Panc1 (cell line): ENCODE results near the gene TPRX1. TPM values are rescaled to one million over a fixed set of nuclear protein-coding genes. Genes with fewer than 3 reads are reported as not detected.
"Not testable (repeated sequence)": the region's sequence is repeated elsewhere in the genome, so short reads cannot be mapped to it uniquely, and the experiment has no call there.

Experiments
- ATAC-seq: fragments of 200-7000 bp; cut with Tn5 transposase; 2 replicates; pipeline ENCODE4 v1.9.1; 2020; ENCODE audit warnings: mild to moderate bottlenecking, moderate library complexity
- BruUV-seq: library from RNA; stranded (reverse); fragments of 400-500 nt; replicated peaks from 2 replicates; lab custom pipeline; 2021; lab: Mats Ljungman, UMichigan
- CTCF ChIA-PET: fragments of 300-600 bp; sonication (Branson Sonifier 250); formaldehyde crosslinking; loops from one replicate; lab custom pipeline; 2022; ENCODE audit warnings: antibody characterized with exemption; lab: Charles Lee
- POLR2A ChIA-PET: fragments of 300-600 bp; sonication (Branson Sonifier 250); formaldehyde crosslinking; loops from one replicate; lab custom pipeline; 2022; ENCODE audit warnings: antibody characterized with exemption; lab: Charles Lee
- DNase-seq: peaks from one replicate; pipeline ENCODE4 v3.0.0-alpha.2; 2010; ENCODE audit warnings: low read depth, low spot score
- H3K27ac ChIP-seq: 2 replicates; pipeline ENCODE4 v1.5.1; 2011; ENCODE audit warnings: mild to moderate bottlenecking, low read length, inconsistent platforms
- H3K27me3 ChIP-seq: fragments of 200-500 bp; sonication (Bioruptor generic); 2 replicates; pipeline ENCODE4 v1.6.0; 2014; ENCODE audit warnings: low read length, inconsistent platforms; ENCODE audit not compliant: control insufficient read depth, insufficient read depth
- H3K36me3 ChIP-seq: fragments of 200-500 bp; sonication (Bioruptor generic); 2 replicates; pipeline ENCODE4 v1.5.1; 2014; ENCODE audit warnings: inconsistent platforms, mild to moderate bottlenecking, low read length, moderate library complexity; ENCODE audit not compliant: control insufficient read depth, insufficient read depth
- H3K4me1 ChIP-seq: 2 replicates; pipeline ENCODE4 v1.5.1; 2011; ENCODE audit warnings: inconsistent platforms, mild to moderate bottlenecking, low read length, moderate library complexity; ENCODE audit not compliant: control insufficient read depth, insufficient read depth
- H3K4me3 ChIP-seq, 2 experiments: 2 replicates each; pipeline ENCODE4 v1.5.1; 2011 to 2012; ENCODE audit warnings: low read depth in 2 of 2, low read length in 2 of 2, mild to moderate bottlenecking in 2 of 2, inconsistent platforms in 1 of 2, moderate library complexity in 1 of 2
- H3K9me3 ChIP-seq: fragments of 200-500 bp; sonication (Bioruptor generic); 2 replicates; pipeline ENCODE4 v1.5.1; 2014; ENCODE audit warnings: low read depth, mild to moderate bottlenecking, inconsistent platforms, low read length, moderate library complexity; ENCODE audit not compliant: control insufficient read depth, insufficient read depth
- POLR2AphosphoS5 ChIP-seq: IDR thresholded peaks from 2 replicates; pipeline ENCODE4 v1.6.1; 2012; ENCODE audit warnings: mild to moderate bottlenecking, low read depth, low read length, moderate library complexity
- SIN3A ChIP-seq: IDR thresholded peaks from 2 replicates; pipeline ENCODE4 v1.6.1; 2012; ENCODE audit warnings: low read depth, mild to moderate bottlenecking, low read length, moderate library complexity, borderline replicate concordance; ENCODE audit not compliant: insufficient read depth
- TCF7L2 ChIP-seq: IDR thresholded peaks from 2 replicates; pipeline ENCODE4 v1.6.1; 2011; ENCODE audit warnings: mild to moderate bottlenecking, low read depth, low read length, inconsistent platforms
- in situ Hi-C: cut with HindIII; loops from 2 replicates; pipeline ENCODE4 v1.10.0; 2016; ENCODE audit warnings: low sequenced_read_pairs, low pct_unique_long_range_greater_than_20kb
- intact Hi-C: fragments of 100-400 bp; cut with micrococcal nuclease; formaldehyde crosslinking; loops from one replicate; pipeline ENCODE4 v1.10.0; 2022; ENCODE audit not compliant: unreplicated experiment
- total RNA-seq: library from RNA; stranded (reverse); gene quantifications from one replicate; pipeline ENCODE4 v1.2.1, GENCODE V29; 2021; ENCODE audit not compliant: unreplicated experiment
- TF ChIP-seq, protein P1 (sequence below), 2 experiments: IDR thresholded peaks; 2 replicates each; pipeline ENCODE4 v1.6.1; 2011 to 2012; ENCODE audit warnings: low read depth in 2 of 2, control low read depth in 1 of 2, low read length in 1 of 2, mild to moderate bottlenecking in 1 of 2, moderate library complexity in 1 of 2; ENCODE audit not compliant: insufficient read depth in 1 of 2
- TF ChIP-seq, protein P2 (sequence below): fragments of 450-650 bp; IDR thresholded peaks from 2 replicates; pipeline ENCODE4 v1.5.1; 2017; ENCODE audit warnings: mild to moderate bottlenecking

The TPRX1 gene
- total RNA-seq, 1 experiment from 2014 or later = not detected

DNA sequence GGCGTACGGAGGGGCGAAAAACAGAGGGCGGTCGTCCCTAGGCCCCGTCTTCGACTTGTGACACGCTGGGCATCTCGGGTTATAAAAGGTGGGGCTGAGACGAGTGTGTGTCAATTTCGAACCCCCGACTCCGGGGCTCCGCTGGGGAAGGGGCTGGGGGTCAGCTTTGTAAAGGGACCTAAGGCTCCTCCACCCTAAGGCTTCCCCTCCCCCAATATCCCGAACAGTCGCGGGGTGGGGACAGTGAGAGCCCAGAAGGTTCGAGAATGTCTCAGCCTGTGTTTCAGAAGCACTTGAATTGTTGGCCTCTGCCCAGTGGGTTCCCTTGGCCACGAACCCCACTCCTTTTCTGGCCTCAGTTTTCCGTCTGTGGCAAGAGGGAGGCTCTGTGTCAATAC lies 25.4 kb downstream of the TPRX1 start:
- Histone ChIP-seq H3K27ac (peak overlapping the region; percentile 90), H3K9me3 (no peaks in the 10 kb centered on the region), H3K4me3 (peak overlapping the region; percentile 87 to 89), H3K27me3 (no peaks in the 10 kb centered on the region), H3K36me3 (peaks cover 5% of the 10 kb centered on the region; the same call in 1 of the 2 replicates), H3K4me1 (no peaks in the 10 kb centered on the region)
- no peak for ATAC-seq
- TF ChIP-seq SIN3A (no peak), TCF7L2 (no peak), POLR2AphosphoS5 (no peak)
- TF ChIP-seq, protein P1, sequence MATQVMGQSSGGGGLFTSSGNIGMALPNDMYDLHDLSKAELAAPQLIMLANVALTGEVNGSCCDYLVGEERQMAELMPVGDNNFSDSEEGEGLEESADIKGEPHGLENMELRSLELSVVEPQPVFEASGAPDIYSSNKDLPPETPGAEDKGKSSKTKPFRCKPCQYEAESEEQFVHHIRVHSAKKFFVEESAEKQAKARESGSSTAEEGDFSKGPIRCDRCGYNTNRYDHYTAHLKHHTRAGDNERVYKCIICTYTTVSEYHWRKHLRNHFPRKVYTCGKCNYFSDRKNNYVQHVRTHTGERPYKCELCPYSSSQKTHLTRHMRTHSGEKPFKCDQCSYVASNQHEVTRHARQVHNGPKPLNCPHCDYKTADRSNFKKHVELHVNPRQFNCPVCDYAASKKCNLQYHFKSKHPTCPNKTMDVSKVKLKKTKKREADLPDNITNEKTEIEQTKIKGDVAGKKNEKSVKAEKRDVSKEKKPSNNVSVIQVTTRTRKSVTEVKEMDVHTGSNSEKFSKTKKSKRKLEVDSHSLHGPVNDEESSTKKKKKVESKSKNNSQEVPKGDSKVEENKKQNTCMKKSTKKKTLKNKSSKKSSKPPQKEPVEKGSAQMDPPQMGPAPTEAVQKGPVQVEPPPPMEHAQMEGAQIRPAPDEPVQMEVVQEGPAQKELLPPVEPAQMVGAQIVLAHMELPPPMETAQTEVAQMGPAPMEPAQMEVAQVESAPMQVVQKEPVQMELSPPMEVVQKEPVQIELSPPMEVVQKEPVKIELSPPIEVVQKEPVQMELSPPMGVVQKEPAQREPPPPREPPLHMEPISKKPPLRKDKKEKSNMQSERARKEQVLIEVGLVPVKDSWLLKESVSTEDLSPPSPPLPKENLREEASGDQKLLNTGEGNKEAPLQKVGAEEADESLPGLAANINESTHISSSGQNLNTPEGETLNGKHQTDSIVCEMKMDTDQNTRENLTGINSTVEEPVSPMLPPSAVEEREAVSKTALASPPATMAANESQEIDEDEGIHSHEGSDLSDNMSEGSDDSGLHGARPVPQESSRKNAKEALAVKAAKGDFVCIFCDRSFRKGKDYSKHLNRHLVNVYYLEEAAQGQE (IDR thresholded peaks at IDR 0.05; ENCODE audit: insufficient read depth in 1 of 2, low read depth in 2 of 2, low read length in 1 of 2) = no peak
- TF ChIP-seq, protein P2, sequence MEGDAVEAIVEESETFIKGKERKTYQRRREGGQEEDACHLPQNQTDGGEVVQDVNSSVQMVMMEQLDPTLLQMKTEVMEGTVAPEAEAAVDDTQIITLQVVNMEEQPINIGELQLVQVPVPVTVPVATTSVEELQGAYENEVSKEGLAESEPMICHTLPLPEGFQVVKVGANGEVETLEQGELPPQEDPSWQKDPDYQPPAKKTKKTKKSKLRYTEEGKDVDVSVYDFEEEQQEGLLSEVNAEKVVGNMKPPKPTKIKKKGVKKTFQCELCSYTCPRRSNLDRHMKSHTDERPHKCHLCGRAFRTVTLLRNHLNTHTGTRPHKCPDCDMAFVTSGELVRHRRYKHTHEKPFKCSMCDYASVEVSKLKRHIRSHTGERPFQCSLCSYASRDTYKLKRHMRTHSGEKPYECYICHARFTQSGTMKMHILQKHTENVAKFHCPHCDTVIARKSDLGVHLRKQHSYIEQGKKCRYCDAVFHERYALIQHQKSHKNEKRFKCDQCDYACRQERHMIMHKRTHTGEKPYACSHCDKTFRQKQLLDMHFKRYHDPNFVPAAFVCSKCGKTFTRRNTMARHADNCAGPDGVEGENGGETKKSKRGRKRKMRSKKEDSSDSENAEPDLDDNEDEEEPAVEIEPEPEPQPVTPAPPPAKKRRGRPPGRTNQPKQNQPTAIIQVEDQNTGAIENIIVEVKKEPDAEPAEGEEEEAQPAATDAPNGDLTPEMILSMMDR = no peak
- in situ Hi-C loops (no loop called here), intact Hi-C loops (no loop called here)
- BruUV-seq = TSS peak; percentile 79
- ChIA-PET POLR2A (no interaction called here), CTCF (no interaction called here)
- DNase-seq = no peak

DNA sequence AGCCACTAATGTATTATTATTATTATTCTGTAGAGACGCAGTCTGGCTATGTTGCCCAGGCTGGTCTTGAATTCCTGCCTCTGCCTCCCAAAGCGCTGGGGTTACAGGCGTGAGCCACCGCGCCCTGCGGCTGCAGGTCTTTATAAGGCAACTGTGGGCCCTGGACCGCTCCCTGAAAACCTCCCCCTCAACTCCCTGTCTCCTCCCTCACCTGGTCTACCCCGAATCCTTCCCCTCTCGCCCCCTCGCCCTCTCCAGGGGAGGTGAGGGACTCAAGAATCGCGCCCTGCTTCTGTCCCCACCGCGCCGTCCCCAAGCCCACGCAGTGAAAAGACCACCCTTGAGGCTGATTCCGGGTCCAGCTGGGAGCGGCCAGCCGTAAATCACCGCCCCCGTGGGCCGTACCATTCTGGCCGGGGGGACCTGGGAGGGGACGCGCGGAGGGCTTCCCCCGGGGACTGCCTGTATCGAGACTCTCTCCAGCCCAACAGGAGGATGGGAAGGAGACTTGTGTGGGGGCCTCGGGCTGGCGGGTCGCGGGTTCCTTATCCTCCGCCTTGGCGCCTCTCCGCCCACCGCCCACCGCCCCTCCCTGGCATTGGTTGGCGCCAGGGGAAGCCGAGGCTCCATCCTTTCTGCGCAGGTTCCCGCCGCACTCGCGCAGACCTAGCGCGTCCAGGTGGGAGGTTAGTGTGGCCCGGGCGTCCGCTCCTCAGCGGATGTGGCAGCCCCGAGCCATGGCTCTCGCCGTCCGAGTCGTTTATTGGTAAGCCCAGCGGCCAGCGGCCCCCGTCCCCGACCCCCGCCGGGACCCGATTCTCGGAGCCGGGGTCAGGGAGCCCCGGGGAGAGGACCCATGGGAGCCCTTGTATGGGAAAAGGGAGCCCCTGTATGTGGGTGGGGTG lies 26.1 kb downstream of the TPRX1 start, which contains the start of gene SELENOW:
TSS of gene SELENOW (plus strand) at position 655 of the 905 bp plus-strand sequence. CDS start at position 738, 83 bp downstream.
- H3K27me3 ChIP-seq = no peaks in the 10 kb centered on the region
- CTCF ChIA-PET = no interaction called here
- in situ Hi-C loops (no loop called here), intact Hi-C loops (no loop called here)
- no TSS peak for BruUV-seq
- no peaks in the 10 kb centered on the region for H3K4me1 ChIP-seq
- peak within 1 kb of the TSS; percentile 87 to 89 for H3K4me3 ChIP-seq
- TF ChIP-seq, protein P2 = no peak
- TF ChIP-seq POLR2AphosphoS5 = peak; percentile 76
- TF ChIP-seq TCF7L2 = no peak
- no peak for TF ChIP-seq SIN3A
- TF ChIP-seq, protein P1 (IDR thresholded peaks at IDR 0.05; ENCODE audit: insufficient read depth in 1 of 2, low read depth in 2 of 2, low read length in 1 of 2) = no peak
- no peaks in the 10 kb centered on the region for H3K9me3 ChIP-seq
- POLR2A ChIA-PET = interaction anchor here (0.6 kb wide), 1 partner anchor 11 kb away, joined by 3 read pairs; no protein-coding TSS in a partner anchor
- H3K36me3 ChIP-seq = peaks cover 5% of the 10 kb centered on the region; the same call in 1 of the 2 replicates
- DNase-seq (no peak), ATAC-seq (peak; percentile 94)
- peak within 1 kb of the TSS; percentile 90 for H3K27ac ChIP-seq

DNA sequence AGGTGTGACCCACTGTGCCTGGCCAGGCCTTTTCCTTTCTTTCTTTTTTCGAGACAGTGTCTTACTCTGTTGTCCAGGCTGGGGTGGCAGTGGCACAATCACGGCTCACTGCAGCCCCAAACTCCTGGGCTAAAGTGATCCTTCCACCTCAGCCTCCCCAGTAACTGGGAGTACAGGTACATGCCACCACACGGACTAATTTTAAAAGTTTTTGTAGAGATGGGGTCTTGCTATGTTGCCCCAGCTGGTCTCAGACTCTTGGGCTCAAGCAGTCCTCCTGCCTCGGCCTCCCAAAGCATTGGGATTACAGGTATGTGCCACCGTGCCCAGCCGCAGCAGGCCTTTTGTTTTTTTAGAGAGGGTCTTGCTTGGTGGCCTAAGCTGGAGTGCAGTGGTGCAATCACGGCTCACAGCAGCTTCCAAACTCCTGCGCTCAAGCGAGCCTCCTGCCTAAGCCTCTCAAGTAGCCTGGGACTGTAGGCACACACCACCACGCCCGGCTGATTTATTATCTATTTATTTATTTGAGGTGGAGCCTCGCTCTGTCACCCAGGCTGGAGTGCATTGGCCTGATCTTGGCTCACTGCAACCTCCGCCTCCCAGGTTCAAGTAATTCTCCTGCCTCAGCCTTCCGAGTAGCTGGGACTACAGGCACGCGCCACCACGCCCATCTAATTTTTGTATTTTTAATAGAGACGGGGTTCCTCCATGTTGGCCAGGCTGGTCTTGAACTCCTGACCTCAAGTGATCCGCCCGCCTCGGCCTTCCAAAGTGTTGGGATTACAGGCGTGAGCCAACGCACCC lies 26.9 kb downstream of the TPRX1 start:
- in situ Hi-C loops, H3K36me3 ChIP-seq, H3K4me1 ChIP-seq, CTCF ChIA-PET, BruUV-seq, intact Hi-C loops, H3K27me3 ChIP-seq, H3K9me3 ChIP-seq, DNase-seq, ATAC-seq: not testable (repeated sequence)
- Histone ChIP-seq H3K27ac (peak overlapping the region; percentile 90), H3K4me3 (peak overlapping the region; percentile 87 to 89)
- POLR2A ChIA-PET = interaction anchor here (0.6 kb wide), 1 partner anchor 10 kb away, joined by 3 read pairs; no protein-coding TSS in a partner anchor
